CD8-positive, alpha-beta memory T cell (primary cell): ENCODE measurements around the gene IFNAR1. TPM values are rescaled to one million over a fixed set of nuclear protein-coding genes. Genes with fewer than 3 reads are reported as not detected.

Experiments
- CTCF ChIA-PET: fragments of 350-600 bp; sonication (Branson Sonifier 250); formaldehyde crosslinking; loops from one replicate; lab custom pipeline; 2021; ENCODE audit warnings: antibody characterized with exemption; lab: Charles Lee
- POLR2A ChIA-PET: fragments of 350-600 bp; sonication (Branson Sonifier 250); formaldehyde crosslinking; loops from one replicate; lab custom pipeline; 2021; ENCODE audit warnings: antibody characterized with exemption; lab: Charles Lee
- DNase-seq, 5 donors: peaks; one replicate each; pipeline versions ENCODE4 v3.0.0 to v3.0.0-alpha.2; 2020 to 2022; ENCODE audit warnings: mixed read lengths in 1 of 5
- H3K27ac ChIP-seq: one replicate; pipeline ENCODE4 v1.7.0; 2013; ENCODE audit warnings: low read depth, mild to moderate bottlenecking, low read length, moderate library complexity
- H3K27me3 ChIP-seq: 2 replicates; pipeline ENCODE4 v1.7.0; 2013; ENCODE audit warnings: low read length, mild to moderate bottlenecking; ENCODE audit not compliant: insufficient read depth, poor library complexity, severe bottlenecking
- H3K36me3 ChIP-seq: 2 replicates; pipeline ENCODE4 v1.7.0; 2013; ENCODE audit warnings: mild to moderate bottlenecking, low read length, moderate library complexity; ENCODE audit not compliant: insufficient read depth
- H3K4me1 ChIP-seq: 2 replicates; pipeline ENCODE4 v1.7.0; 2013; ENCODE audit warnings: mild to moderate bottlenecking, low read length, moderate library complexity; ENCODE audit not compliant: insufficient read depth
- H3K4me3 ChIP-seq: 2 replicates; pipeline ENCODE4 v1.7.0; 2013; ENCODE audit warnings: mild to moderate bottlenecking, low read length
- H3K9me3 ChIP-seq: 2 replicates; pipeline ENCODE4 v1.7.0; 2013; ENCODE audit warnings: mild to moderate bottlenecking, low read length
- H3K27ac Mint-ChIP-seq, 8 donors: one replicate each; pipeline ENCODE4 v1.8.0; 2020 to 2021; ENCODE audit warnings: mixed read lengths in 8 of 8, mild to moderate bottlenecking in 6 of 8, inconsistent platforms in 3 of 8, moderate library complexity in 3 of 8
- H3K27me3 Mint-ChIP-seq, 2 donors: one replicate each; pipeline ENCODE4 v1.8.0; 2020 to 2021; ENCODE audit warnings: mixed read lengths in 2 of 2, mild to moderate bottlenecking in 1 of 2, moderate library complexity in 1 of 2
- H3K36me3 Mint-ChIP-seq, 3 donors: one replicate each; pipeline ENCODE4 v1.8.0; 2020 to 2021; ENCODE audit warnings: mixed read lengths in 3 of 3, inconsistent platforms in 1 of 3, mild to moderate bottlenecking in 1 of 3
- H3K4me1 Mint-ChIP-seq, 3 donors: one replicate each; pipeline ENCODE4 v1.8.0; 2020 to 2021; ENCODE audit warnings: mixed read lengths in 3 of 3, inconsistent platforms in 1 of 3, mild to moderate bottlenecking in 1 of 3
- H3K4me3 Mint-ChIP-seq, 7 donors: one replicate each; pipeline ENCODE4 v1.8.0; 2020 to 2021; ENCODE audit warnings: mixed read lengths in 7 of 7, mild to moderate bottlenecking in 6 of 7, moderate library complexity in 4 of 7, inconsistent platforms in 2 of 7
- H3K9me3 Mint-ChIP-seq, 5 donors: one replicate each; pipeline ENCODE4 v1.8.0; 2020 to 2022; ENCODE audit warnings: mixed read lengths in 5 of 5, mild to moderate bottlenecking in 3 of 5, moderate library complexity in 2 of 5, inconsistent platforms in 1 of 5
- polyA plus RNA-seq: library from polyadenylated mRNA; unstranded; fragments of 300-500 nt; fragmentation: Illumina TruSeq; gene quantifications from one replicate; pipeline ENCODE4 v1.2.3, GENCODE V29; 2021
- total RNA-seq, 2 experiments: library from RNA; stranded (reverse); gene quantifications; one replicate each; pipeline ENCODE4 v1.2.3, GENCODE V29; 2021

IFNAR1 gene
- total RNA-seq: 10 to 100 TPM; 31.6 to 34.1 TPM
- 54.6 TPM for polyA plus RNA-seq

DNA sequence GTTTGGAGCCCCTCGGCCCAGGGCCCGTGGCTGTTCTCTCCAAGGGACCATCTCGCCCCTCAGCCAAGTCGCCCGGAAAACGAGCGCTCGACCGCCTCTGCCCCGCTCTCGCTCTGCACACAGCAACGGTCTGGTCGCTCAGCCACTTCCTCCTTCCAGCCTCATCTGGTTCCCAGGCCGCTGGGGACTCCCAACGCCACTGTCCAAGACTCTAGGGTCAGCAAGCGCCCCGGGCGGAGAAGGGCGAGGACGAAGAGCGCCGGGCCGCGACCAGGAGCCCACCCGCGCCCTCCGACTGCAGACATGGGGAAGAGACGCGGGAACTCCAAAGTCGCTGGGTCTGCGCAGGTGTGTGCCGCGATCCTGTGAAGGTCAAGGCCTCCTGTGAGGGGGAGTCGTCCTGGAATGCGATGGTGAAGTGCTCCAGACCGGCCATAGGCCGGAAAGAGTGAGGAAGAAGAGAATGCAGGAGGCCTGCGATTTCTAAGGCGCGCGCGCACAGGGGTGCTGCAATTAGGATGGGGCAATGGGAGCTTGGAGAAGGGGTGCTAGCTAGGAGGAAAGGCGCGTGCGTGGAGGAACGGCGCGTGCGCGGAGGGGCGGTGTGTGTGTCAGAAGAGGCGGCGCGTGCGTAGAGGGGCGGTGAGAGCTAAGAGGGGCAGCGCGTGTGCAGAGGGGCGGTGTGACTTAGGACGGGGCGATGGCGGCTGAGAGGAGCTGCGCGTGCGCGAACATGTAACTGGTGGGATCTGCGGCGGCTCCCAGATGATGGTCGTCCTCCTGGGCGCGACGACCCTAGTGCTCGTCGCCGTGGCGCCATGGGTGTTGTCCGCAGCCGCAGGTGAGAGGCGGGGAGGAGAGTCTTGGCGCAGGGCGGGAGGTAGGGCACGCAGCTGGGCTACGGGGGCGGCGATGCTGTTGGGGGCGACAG lies at the start of gene IFNAR1:
IFNAR1 (plus strand) TSS at position 680 of the 931 bp plus-strand sequence; CDS start at position 766, 86 bp downstream.
- H3K27ac Mint-ChIP-seq: no peak within 1 kb of the TSS
- Histone ChIP-seq H3K4me3 (peak within 1 kb of the TSS; percentile 72), H3K36me3 (no peaks in the 10 kb centered on the region), H3K27me3 (no peaks in the 10 kb centered on the region), H3K9me3 (no peaks in the 10 kb centered on the region), H3K27ac (peak within 1 kb of the TSS; percentile 94), H3K4me1 (peaks cover 40% of the 10 kb centered on the region)
- H3K9me3 Mint-ChIP-seq: no peaks in the 10 kb centered on the region
- H3K27me3 Mint-ChIP-seq: no peaks in the 10 kb centered on the region
- POLR2A ChIA-PET: interaction anchor here (0.5 to 2.0 kb wide), 16 partner anchors 37 to 553 kb away, joined by 3 to 37 read pairs (median 4); partner anchors contain the start of genes DNAJC28, GART, IL10RB and PAXBP1
- CTCF ChIA-PET: interaction anchor here (0.6 to 2.3 kb wide), 17 partner anchors 14 to 553 kb away, joined by 3 to 31 read pairs (median 3); partner anchors contain the start of gene PAXBP1
- H3K36me3 Mint-ChIP-seq: peaks cover 0 to 5% (median 0%) of the 10 kb centered on the region in 3 donors
- DNase-seq: peak; percentile 96 to 100 (median 98)
- no peak within 1 kb of the TSS for H3K4me3 Mint-ChIP-seq
- peaks cover 8 to 32% (median 25%) of the 10 kb centered on the region in 3 donors for H3K4me1 Mint-ChIP-seq

DNA sequence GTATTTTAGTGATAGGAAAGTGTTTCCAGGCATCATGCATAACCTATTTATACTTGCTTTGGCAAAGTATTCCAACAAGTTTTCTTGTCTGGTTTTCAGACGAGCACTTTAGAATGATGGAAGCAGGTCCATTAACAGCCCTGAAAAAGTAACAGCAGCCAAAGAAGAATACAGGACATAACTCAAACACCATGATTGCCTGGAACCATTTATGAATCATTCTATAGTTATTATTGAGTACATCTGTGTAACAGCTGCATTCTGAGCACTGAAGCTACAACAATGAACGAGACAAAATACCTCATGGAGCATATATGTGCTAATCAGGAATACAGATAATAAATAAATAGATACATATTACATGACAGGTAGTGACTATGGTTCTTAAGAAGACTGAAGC lies 46.0 kb upstream of the IFNAR1 start:
- Mint-ChIP-seq H3K4me1 (peaks cover 3 to 22% (median 12%) of the 10 kb centered on the region in 3 donors), H3K4me3 (no peak overlapping the region), H3K27me3 (no peaks in the 10 kb centered on the region), H3K27ac (no peak overlapping the region), H3K36me3 (peaks cover 24 to 88% (median 25%) of the 10 kb centered on the region in 3 donors), H3K9me3 (no peaks in the 10 kb centered on the region)
- H3K27ac ChIP-seq: no peak overlapping the region
- DNase-seq: no peak
- no peaks in the 10 kb centered on the region for H3K9me3 ChIP-seq
- H3K4me3 ChIP-seq: no peak overlapping the region
- H3K4me1 ChIP-seq: no peaks in the 10 kb centered on the region
- ChIA-PET CTCF (interaction anchor here (1.1 kb wide), 1 partner anchor 19 kb away, joined by 3 read pairs; no protein-coding TSS in a partner anchor), POLR2A (interaction anchor here (0.6 kb wide), 1 partner anchor 13 kb away, joined by 3 read pairs; the partner anchor contains the start of gene IL10RB)
- H3K36me3 ChIP-seq: peaks cover 29% of the 10 kb centered on the region
- H3K27me3 ChIP-seq: no peaks in the 10 kb centered on the region

DNA sequence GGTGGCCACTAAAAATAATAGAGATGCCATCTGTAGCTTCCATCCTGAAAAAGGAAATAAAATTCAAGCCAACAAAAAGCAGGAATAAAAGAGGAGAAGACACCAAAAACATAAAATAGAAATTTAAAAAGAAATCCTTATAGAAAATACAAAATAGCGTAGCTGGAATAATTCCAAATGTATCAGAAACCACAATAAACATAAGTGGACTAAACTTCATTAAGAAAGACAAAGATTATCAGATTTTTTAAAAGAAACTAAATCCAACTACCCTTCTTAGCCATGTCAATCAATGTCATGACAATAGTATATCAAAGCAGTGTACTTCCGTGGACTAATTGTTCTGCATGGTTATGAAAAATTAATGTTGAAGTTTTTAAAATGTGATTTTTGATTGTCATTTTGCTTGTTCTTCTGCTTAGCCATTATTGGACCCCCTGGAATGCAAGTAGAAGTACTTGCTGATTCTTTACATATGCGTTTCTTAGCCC lies 45.4 kb upstream of the IFNAR1 start:
- no peaks in the 10 kb centered on the region for H3K27me3 ChIP-seq
- CTCF ChIA-PET: interaction anchor here (1.1 kb wide), 1 partner anchor 18 kb away, joined by 3 read pairs; no protein-coding TSS in a partner anchor
- H3K36me3 ChIP-seq: peaks cover 33% of the 10 kb centered on the region
- Mint-ChIP-seq H3K36me3 (peaks cover 24 to 88% (median 26%) of the 10 kb centered on the region in 3 donors), H3K9me3 (no peaks in the 10 kb centered on the region), H3K27ac (peak overlapping the region in 1 of 8 donors; percentile 30), H3K4me3 (no peak overlapping the region), H3K4me1 (peaks cover 3 to 16% (median 10%) of the 10 kb centered on the region in 3 donors), H3K27me3 (no peaks in the 10 kb centered on the region)
- no peak overlapping the region for H3K4me3 ChIP-seq
- no peak for DNase-seq
- H3K4me1 ChIP-seq: no peaks in the 10 kb centered on the region
- no peak overlapping the region for H3K27ac ChIP-seq
- POLR2A ChIA-PET: no interaction called here
- H3K9me3 ChIP-seq: no peaks in the 10 kb centered on the region

DNA sequence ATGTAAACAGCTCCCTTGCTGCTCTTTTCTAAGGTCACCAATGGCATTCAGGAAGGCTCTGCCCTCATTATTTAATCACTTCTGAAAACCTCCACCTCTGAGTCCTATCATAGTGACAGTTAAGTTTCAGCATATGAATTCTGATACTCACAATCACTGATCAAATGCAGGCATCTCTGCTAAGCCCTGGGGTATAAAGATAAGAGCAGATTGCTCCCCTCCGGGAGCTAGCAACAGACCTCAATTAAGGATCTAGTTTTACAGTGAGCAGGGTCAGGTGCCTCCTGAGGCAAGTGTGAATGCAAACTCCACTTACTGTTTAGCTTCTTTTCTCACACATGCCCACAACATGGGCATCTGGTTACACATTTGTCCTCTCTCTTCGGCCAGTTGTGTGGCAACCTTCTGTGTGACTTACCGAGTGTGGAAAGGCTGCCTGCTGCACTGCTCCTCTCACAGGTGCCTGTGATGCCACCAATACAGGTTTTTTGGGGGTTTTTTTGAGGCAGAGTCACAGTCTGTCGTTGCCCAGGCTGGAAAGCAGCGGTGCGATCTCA lies 43.6 kb upstream of the IFNAR1 start:
- ChIA-PET CTCF (no interaction called here), POLR2A (no interaction called here)
- H3K4me1 ChIP-seq: no peaks in the 10 kb centered on the region
- H3K27ac ChIP-seq: no peak overlapping the region
- peaks cover 2 to 10% (median 8%) of the 10 kb centered on the region in 3 donors for H3K4me1 Mint-ChIP-seq
- no peaks in the 10 kb centered on the region for H3K27me3 Mint-ChIP-seq
- peaks cover 27 to 89% (median 30%) of the 10 kb centered on the region in 3 donors for H3K36me3 Mint-ChIP-seq
- no peaks in the 10 kb centered on the region for H3K9me3 Mint-ChIP-seq
- H3K9me3 ChIP-seq: no peaks in the 10 kb centered on the region
- H3K4me3 ChIP-seq: no peak overlapping the region
- peaks cover 45% of the 10 kb centered on the region for H3K36me3 ChIP-seq
- H3K4me3 Mint-ChIP-seq: no peak overlapping the region
- DNase-seq: no peak
- peak overlapping the region in 1 of 8 donors; percentile 36 for H3K27ac Mint-ChIP-seq
- no peaks in the 10 kb centered on the region for H3K27me3 ChIP-seq

DNA sequence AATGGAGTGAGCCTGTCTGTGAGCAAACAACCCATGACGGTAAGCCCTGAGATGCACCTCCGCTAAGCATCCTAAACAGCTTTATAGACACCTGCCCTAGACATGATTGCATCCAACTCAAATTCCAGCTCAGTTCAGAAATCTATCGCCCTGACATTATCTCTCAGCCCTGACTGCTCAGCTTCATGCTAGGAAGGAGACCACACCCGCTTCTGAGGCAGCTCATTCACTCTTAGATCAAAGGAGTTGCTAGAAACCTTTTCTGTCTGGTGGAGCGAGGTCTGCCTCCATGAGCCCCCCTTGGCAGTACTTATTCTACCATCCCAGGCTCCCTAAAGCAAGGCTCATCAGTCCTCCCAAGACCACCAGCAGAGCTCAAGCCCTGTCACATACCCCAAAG lies 41.6 kb upstream of the IFNAR1 start:
- Mint-ChIP-seq H3K4me1 (peaks cover 2 to 6% (median 4%) of the 10 kb centered on the region in 3 donors), H3K9me3 (no peaks in the 10 kb centered on the region), H3K27ac (peak overlapping the region in 2 of 8 donors; percentile 43 to 79), H3K27me3 (no peaks in the 10 kb centered on the region), H3K36me3 (peaks cover 21 to 92% (median 26%) of the 10 kb centered on the region in 3 donors), H3K4me3 (no peak overlapping the region)
- no peak overlapping the region for H3K4me3 ChIP-seq
- no peaks in the 10 kb centered on the region for H3K4me1 ChIP-seq
- no peak for DNase-seq
- peaks cover 44% of the 10 kb centered on the region for H3K36me3 ChIP-seq
- ChIA-PET POLR2A (no interaction called here), CTCF (interaction anchor here (1.2 kb wide), 1 partner anchor 11 kb away, joined by 4 read pairs; no protein-coding TSS in a partner anchor)
- H3K27me3 ChIP-seq: no peaks in the 10 kb centered on the region
- no peak overlapping the region for H3K27ac ChIP-seq
- no peaks in the 10 kb centered on the region for H3K9me3 ChIP-seq

DNA sequence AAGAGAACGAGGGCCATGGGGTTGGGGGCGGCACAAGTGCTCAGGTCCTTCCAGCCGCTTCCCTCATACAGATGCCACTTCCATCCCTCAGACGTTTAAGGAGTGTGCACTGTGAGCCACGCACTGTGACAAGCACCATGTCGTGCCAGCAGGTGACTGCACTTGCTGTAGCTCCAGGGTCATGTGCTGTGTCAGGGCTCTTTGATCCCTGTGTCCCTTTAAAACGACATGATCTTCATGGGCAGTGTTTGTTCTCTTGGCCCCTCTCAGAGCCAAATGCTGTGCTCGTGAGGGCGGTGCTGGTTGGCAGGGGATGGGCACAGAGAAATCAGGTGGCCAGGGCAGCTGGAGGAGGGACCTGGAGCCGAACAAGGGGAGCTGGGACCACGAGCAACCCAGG lies 38.7 kb upstream of the IFNAR1 start:
- Histone ChIP-seq H3K9me3 (no peaks in the 10 kb centered on the region), H3K27me3 (no peaks in the 10 kb centered on the region), H3K36me3 (peaks cover 27% of the 10 kb centered on the region), H3K4me3 (no peak overlapping the region), H3K4me1 (no peaks in the 10 kb centered on the region), H3K27ac (no peak overlapping the region)
- Mint-ChIP-seq H3K4me3 (no peak overlapping the region), H3K27ac (peak overlapping the region in 2 of 8 donors; percentile 40 to 90), H3K27me3 (no peaks in the 10 kb centered on the region), H3K36me3 (peaks cover 17 to 86% (median 23%) of the 10 kb centered on the region in 3 donors), H3K4me1 (peaks cover 4 to 6% (median 4%) of the 10 kb centered on the region in 3 donors), H3K9me3 (no peaks in the 10 kb centered on the region)
- DNase-seq: no peak
- ChIA-PET CTCF (no interaction called here), POLR2A (no interaction called here)

DNA sequence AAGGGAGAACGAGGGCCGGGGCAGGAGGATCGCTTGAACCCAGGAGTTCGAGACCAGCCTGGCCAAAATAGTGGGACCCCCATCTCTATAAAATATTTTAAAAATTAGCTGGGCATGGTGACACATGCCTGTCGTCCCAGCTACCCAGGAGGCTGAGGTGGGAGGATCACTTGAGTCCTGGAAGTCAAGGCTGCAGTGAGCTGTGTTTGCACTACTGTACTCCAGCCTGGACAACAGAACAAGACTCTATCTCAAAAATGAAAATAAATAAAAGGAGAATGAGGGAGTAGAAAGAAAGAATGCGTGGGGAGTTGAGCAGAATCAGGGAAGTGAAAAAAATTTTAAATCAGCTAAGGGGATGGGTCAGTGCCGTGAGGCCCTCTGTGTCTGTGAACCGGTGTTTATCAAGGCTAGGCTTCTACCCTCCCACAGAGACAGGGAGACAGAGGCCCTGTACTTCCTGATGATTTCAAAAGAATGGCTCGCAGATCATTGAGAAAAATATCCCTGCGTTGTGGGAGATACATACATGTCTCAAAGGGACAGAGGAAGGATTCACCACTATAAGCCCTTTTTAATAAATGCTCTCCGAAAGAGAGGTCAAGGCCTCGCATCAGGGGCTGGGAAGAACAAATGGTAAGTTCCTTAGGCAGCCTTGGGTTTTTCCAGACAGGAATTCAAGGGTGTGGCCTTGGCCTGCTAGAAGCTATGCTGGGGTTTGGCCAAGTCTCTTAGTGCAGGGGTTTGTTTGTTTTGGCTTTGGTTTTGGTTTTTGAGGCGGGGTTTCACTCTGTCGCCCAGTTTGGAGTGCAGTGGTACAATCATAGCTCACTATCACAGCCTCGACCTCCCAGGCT lies 37.9 kb upstream of the IFNAR1 start:
- peaks cover 17 to 86% (median 23%) of the 10 kb centered on the region in 3 donors for H3K36me3 Mint-ChIP-seq
- peak overlapping the region in 3 of 8 donors; percentile 24 to 90 (median 37) for H3K27ac Mint-ChIP-seq
- Histone ChIP-seq H3K27ac (no peak overlapping the region), H3K4me3 (no peak overlapping the region), H3K27me3 (no peaks in the 10 kb centered on the region), H3K9me3 (no peaks in the 10 kb centered on the region), H3K36me3 (peaks cover 25% of the 10 kb centered on the region), H3K4me1 (no peaks in the 10 kb centered on the region)
- H3K9me3 Mint-ChIP-seq: no peaks in the 10 kb centered on the region
- POLR2A ChIA-PET: no interaction called here
- H3K4me3 Mint-ChIP-seq: no peak overlapping the region
- CTCF ChIA-PET: no interaction called here
- DNase-seq: no peak
- H3K27me3 Mint-ChIP-seq: no peaks in the 10 kb centered on the region
- peaks cover 4 to 6% (median 6%) of the 10 kb centered on the region in 3 donors for H3K4me1 Mint-ChIP-seq
